ENCODE data around the gene PSMD13.

The PSMD13 gene

GRCh38 chr11:204587-205109 lies 32.1 kb upstream of the PSMD13 start:
- no peak for DNase-seq (ENCODE audit: low read depth)

GRCh38 chr11:205221-206001 lies 31.4 kb upstream of the PSMD13 start:
- DNase-seq (ENCODE audit: low read depth): no peak

GRCh38 chr11:206002-206384 lies 30.8 kb upstream of the PSMD13 start:
- no peak for DNase-seq (ENCODE audit: low read depth)

- DNase-seq (ENCODE audit: low read depth): no peak
Observed at GRCh38 chr11:206526-207207, 30.1 kb upstream of the PSMD13 start.

- DNase-seq (ENCODE audit: low read depth): peak; percentile 90
Observed at GRCh38 chr11:207208-207862, 29.4 kb upstream of the PSMD13 start, which contains the start of the genes BET1L and RIC8A. Gene BET1L, minus strand, starts transcription at chr11:207399. Its CDS starts 78 bp downstream, at chr11:207321. Gene RIC8A, plus strand, starts transcription at chr11:207708. Its CDS starts 1,147 bp downstream, at chr11:208855.

- no peak for DNase-seq (ENCODE audit: low read depth)
Observed at GRCh38 chr11:207863-208180, 29.0 kb upstream of the PSMD13 start.

- no peak for DNase-seq (ENCODE audit: low read depth)
Observed at GRCh38 chr11:208181-208916, 28.4 kb upstream of the PSMD13 start.

- no peak for DNase-seq (ENCODE audit: low read depth)
Observed at GRCh38 chr11:208917-209260, 27.9 kb upstream of the PSMD13 start.

- no peak for DNase-seq (ENCODE audit: low read depth)
Observed at GRCh38 chr11:209275-210121, 27.3 kb upstream of the PSMD13 start.

GRCh38 chr11:210122-210802 lies 26.5 kb upstream of the PSMD13 start:
- DNase-seq (ENCODE audit: low read depth): peak; percentile 84

GRCh38 chr11:210803-211180 lies 26.0 kb upstream of the PSMD13 start:
- no peak for DNase-seq (ENCODE audit: low read depth)

- no peak for DNase-seq (ENCODE audit: low read depth)
Observed at GRCh38 chr11:211295-211694, 25.5 kb upstream of the PSMD13 start.

GRCh38 chr11:211741-212140 lies 25.0 kb upstream of the PSMD13 start:
- DNase-seq (ENCODE audit: low read depth): no peak

- DNase-seq (ENCODE audit: low read depth): no peak
Observed at GRCh38 chr11:212150-213100, 24.4 kb upstream of the PSMD13 start.

- no peak for DNase-seq (ENCODE audit: low read depth)
Observed at GRCh38 chr11:213111-213510, 23.7 kb upstream of the PSMD13 start.

- no peak for DNase-seq (ENCODE audit: low read depth)
Observed at GRCh38 chr11:214083-214482, 22.7 kb upstream of the PSMD13 start.

- DNase-seq (ENCODE audit: low read depth): no peak
Observed at GRCh38 chr11:215581-216037, 21.2 kb upstream of the PSMD13 start.

GRCh38 chr11:216081-216974 lies 20.4 kb upstream of the PSMD13 start:
- no peak for DNase-seq (ENCODE audit: low read depth)

Measured in HS-5 (cell line).